HG02571 (cell line): Measurements from ENCODE around the gene UBE2H.

ENCODE experiments used
- ATAC-seq: cut with Tn5 transposase; IDR thresholded peaks from one replicate; pipeline ENCODE4 v1.9.1; 2021; ENCODE audit warnings: mild to moderate bottlenecking, moderate library complexity; ENCODE audit not compliant: unreplicated experiment

Gene UBE2H

GRCh38 chr7:129792721-129793120 is 160.0 kb downstream of the UBE2H start:
- no peak for ATAC-seq

- no peak for ATAC-seq
These were observed 162.6 kb downstream of the UBE2H start for GRCh38 chr7:129790136-129790535.

GRCh38 chr7:129789652-129790051 is 163.1 kb downstream of the UBE2H start:
- no peak for ATAC-seq

GRCh38 chr7:129789000-129789399 is 163.8 kb downstream of the UBE2H start:
- ATAC-seq = no peak

GRCh38 chr7:129786825-129787563 is 165.8 kb downstream of the UBE2H start:
- ATAC-seq = no peak

- no peak for ATAC-seq
These were observed 166.9 kb downstream of the UBE2H start for GRCh38 chr7:129785685-129786514.

GRCh38 chr7:129784783-129785684 is 167.7 kb downstream of the UBE2H start:
- no peak for ATAC-seq

- ATAC-seq = no peak
These were observed 168.3 kb downstream of the UBE2H start for GRCh38 chr7:129784437-129784782.

GRCh38 chr7:129783584-129783919 is 169.2 kb downstream of the UBE2H start:
- no peak for ATAC-seq

- no peak for ATAC-seq
These were observed 169.8 kb downstream of the UBE2H start for GRCh38 chr7:129782818-129783583.

GRCh38 chr7:129781928-129782817 is 170.6 kb downstream of the UBE2H start:
- ATAC-seq = no peak

GRCh38 chr7:129780974-129781927 is 171.5 kb downstream of the UBE2H start:
- no peak for ATAC-seq
